ENCODE results near the gene HSPA4. TPM values are rescaled to one million over a fixed set of nuclear protein-coding genes. Genes with fewer than 3 reads are reported as not detected.

HSPA4 gene
- total and polyA plus RNA-seq, 4 donors: 33.0 to 102 (median 62.5) TPM

GRCh38 chr5:133110709-133111108, 58.9 kb downstream of the HSPA4 start:
- H3K36me3 ChIP-seq (ENCODE audit: control insufficient read depth in 4 of 4, insufficient read depth in 4 of 4, low read length in 4 of 4): peaks cover 0 to 1% (median 0%) of the 10 kb centered on the region in 4 donors
- no peaks in the 10 kb centered on the region for H3K9me3 ChIP-seq (ENCODE audit: control insufficient read depth in 4 of 4, insufficient read depth in 3 of 4, low read length in 3 of 4)
- WGBS, 2 donors: 80 to 82% methylated on average over 6 of the region's 6 CpGs
- TF ChIP-seq CTCF (IDR thresholded peaks at IDR 0.05; ENCODE audit: control extremely low read depth, extremely low read depth): no peak
- no peak overlapping the region for H3K4me3 ChIP-seq
- H3K9ac ChIP-seq (ENCODE audit: insufficient read depth in 1 of 2, low read length in 2 of 2): no peak overlapping the region
- no peak overlapping the region for H3K27ac ChIP-seq (ENCODE audit: low read depth in 1 of 2, low read length in 1 of 2)
- ATAC-seq (ENCODE audit: insufficient read depth, low FRiP score): no peak
- DNase-seq: no peak
- no peaks in the 10 kb centered on the region for H3K27me3 ChIP-seq (ENCODE audit: control insufficient read depth in 3 of 3, insufficient read depth in 3 of 3, low read length in 2 of 3)
- peaks cover 0 to 3% (median 0%) of the 10 kb centered on the region in 5 donors for H3K4me1 ChIP-seq (ENCODE audit: control insufficient read depth in 5 of 5, insufficient read depth in 5 of 5, low read length in 5 of 5)

- Histone ChIP-seq H3K27me3 (ENCODE audit: control insufficient read depth in 3 of 3, insufficient read depth in 3 of 3, low read length in 2 of 3) (no peaks in the 10 kb centered on the region), H3K4me3 (no peak overlapping the region), H3K36me3 (ENCODE audit: control insufficient read depth in 4 of 4, insufficient read depth in 4 of 4, low read length in 4 of 4) (no peaks in the 10 kb centered on the region), H3K9me3 (ENCODE audit: control insufficient read depth in 4 of 4, insufficient read depth in 3 of 4, low read length in 3 of 4) (no peaks in the 10 kb centered on the region), H3K9ac (ENCODE audit: insufficient read depth in 1 of 2, low read length in 2 of 2) (no peak overlapping the region), H3K27ac (ENCODE audit: low read depth in 1 of 2, low read length in 1 of 2) (no peak overlapping the region), H3K4me1 (ENCODE audit: control insufficient read depth in 5 of 5, insufficient read depth in 5 of 5, low read length in 5 of 5) (peaks cover 0 to 3% (median 0%) of the 10 kb centered on the region in 5 donors)
- peak; percentile 71 for ATAC-seq (ENCODE audit: insufficient read depth, low FRiP score)
- DNase-seq: peak; percentile 88 to 92 (median 90)
- TF ChIP-seq CTCF (IDR thresholded peaks at IDR 0.05; ENCODE audit: control extremely low read depth, extremely low read depth): peak; percentile 86
- WGBS, 2 donors: 1% methylated on average over 9 of the region's 9 CpGs
These were observed 59.5 kb downstream of the HSPA4 start for GRCh38 chr5:133111299-133111698.

GRCh38 chr5:133112026-133112660, 60.3 kb downstream of the HSPA4 start:
- peaks cover 0 to 2% (median 0%) of the 10 kb centered on the region in 5 donors for H3K4me1 ChIP-seq (ENCODE audit: control insufficient read depth in 5 of 5, insufficient read depth in 5 of 5, low read length in 5 of 5)
- no peak for TF ChIP-seq CTCF (IDR thresholded peaks at IDR 0.05; ENCODE audit: control extremely low read depth, extremely low read depth)
- ATAC-seq (ENCODE audit: insufficient read depth, low FRiP score) (no peak), DNase-seq (no peak)
- H3K27me3 ChIP-seq (ENCODE audit: control insufficient read depth in 3 of 3, insufficient read depth in 3 of 3, low read length in 2 of 3): no peaks in the 10 kb centered on the region
- H3K27ac ChIP-seq (ENCODE audit: low read depth in 1 of 2, low read length in 1 of 2): no peak overlapping the region
- no peaks in the 10 kb centered on the region for H3K9me3 ChIP-seq (ENCODE audit: control insufficient read depth in 4 of 4, insufficient read depth in 3 of 4, low read length in 3 of 4)
- no peak overlapping the region for H3K4me3 ChIP-seq
- WGBS, 2 donors: 93 to 94% methylated on average over 13 of the region's 13 CpGs
- H3K9ac ChIP-seq (ENCODE audit: insufficient read depth in 1 of 2, low read length in 2 of 2): no peak overlapping the region
- H3K36me3 ChIP-seq (ENCODE audit: control insufficient read depth in 4 of 4, insufficient read depth in 4 of 4, low read length in 4 of 4): no peaks in the 10 kb centered on the region

Data from lung (tissue), 12 donors.